VCaP (cell line): ENCODE data around the gene TRIM66.

Source experiments
- H3K27ac ChIP-seq: fragments of 450-650 bp; 2 replicates; pipeline ENCODE4 v1.5.1; 2017
- CTCF ChIP-seq: fragments of 450-650 bp; conservative IDR thresholded peaks from 2 replicates; pipeline ENCODE4 v1.5.1; 2017; ENCODE audit warnings: mild to moderate bottlenecking, moderate library complexity

Gene TRIM66

GRCh38 chr11:8573777-8574176, 108.7 kb downstream of the TRIM66 start:
- H3K27ac ChIP-seq, result no peak overlapping the region
- TF ChIP-seq CTCF, result no peak

DNA sequence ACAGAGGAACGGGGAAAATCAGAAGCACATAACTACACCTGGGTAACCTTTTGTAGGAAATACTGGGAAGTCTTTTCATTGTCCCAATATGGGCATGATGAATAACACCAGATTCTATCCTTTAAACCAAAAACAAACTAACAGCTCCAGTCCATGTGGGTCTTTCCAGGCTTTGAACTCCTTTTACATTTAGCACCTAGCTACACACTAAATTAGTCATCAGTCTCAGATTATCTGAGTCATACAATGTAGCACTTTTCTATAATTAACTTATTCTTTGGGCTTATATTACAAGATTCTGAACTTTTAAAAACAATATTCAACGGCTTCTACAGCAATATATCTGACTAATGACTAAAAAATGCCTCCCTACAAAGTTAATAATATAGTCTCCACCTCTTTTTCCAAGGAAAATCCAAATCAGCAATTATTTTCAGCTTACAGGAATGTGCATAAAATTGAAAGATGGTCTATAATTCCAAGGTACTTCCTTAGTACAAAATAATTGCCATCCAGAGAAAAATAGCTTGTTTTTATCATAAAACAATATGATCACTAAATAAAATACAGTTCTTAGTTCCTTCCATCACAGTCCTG, 114.8 kb downstream of the TRIM66 start:
- no peak overlapping the region for H3K27ac ChIP-seq
- TF ChIP-seq CTCF, result no peak

DNA sequence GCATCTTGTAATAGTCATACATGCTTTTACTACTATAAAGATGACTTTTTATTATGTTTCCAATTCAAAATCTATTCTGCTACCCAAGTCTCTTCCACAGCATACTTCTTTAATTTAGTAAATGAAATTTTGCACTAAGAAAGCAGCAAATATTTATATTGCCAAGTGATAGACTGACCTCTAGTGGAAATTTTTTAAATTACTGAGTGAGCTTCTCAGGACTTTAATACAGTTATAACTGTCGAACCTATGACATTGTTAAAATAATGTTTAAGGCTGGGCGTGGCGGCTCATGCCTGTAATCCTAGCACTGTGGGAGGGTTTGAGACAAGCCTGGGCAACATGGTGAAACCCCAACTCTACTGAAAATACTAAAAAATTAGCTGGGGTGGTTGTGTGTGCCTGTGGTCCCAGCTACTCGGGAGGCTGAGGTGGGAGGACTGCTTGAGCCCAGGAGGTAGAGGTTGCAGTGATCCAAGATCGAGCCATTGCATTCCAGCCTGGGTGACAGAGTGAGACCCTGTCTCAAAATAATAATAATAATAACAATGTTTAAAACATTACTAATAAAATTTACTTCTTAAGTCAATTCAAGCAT, 115.8 kb downstream of the TRIM66 start:
- no peak overlapping the region for H3K27ac ChIP-seq
- TF ChIP-seq CTCF, result peak; percentile 81

GRCh38 chr11:8564526-8564925, 117.9 kb downstream of the TRIM66 start:
- no peak overlapping the region for H3K27ac ChIP-seq
- TF ChIP-seq CTCF, result no peak
